Stomach (tissue), 4 donors: Measurements from ENCODE around the gene ZBTB2.

Experiments used
- CTCF ChIP-seq, 7 experiments: fragments of 450-650 bp in 4 of 7; fragments of 200-600 bp in 3 of 7; sonication (generic) in 3 of 7; IDR thresholded peaks; one replicate each; pipeline ENCODE4 v1.5.1; 2016 to 2019; ENCODE audit warnings: antibody characterized with exemption in 7 of 7, control low read depth in 2 of 7, mild to moderate bottlenecking in 1 of 7
- POLR2A ChIP-seq, 4 donors: fragments of 450-650 bp; IDR thresholded peaks; one replicate each; pipeline ENCODE4 v1.6.1; 2016; ENCODE audit warnings: antibody characterized with exemption in 4 of 4, control low read depth in 2 of 4, mild to moderate bottlenecking in 1 of 4, moderate library complexity in 1 of 4

DNA sequence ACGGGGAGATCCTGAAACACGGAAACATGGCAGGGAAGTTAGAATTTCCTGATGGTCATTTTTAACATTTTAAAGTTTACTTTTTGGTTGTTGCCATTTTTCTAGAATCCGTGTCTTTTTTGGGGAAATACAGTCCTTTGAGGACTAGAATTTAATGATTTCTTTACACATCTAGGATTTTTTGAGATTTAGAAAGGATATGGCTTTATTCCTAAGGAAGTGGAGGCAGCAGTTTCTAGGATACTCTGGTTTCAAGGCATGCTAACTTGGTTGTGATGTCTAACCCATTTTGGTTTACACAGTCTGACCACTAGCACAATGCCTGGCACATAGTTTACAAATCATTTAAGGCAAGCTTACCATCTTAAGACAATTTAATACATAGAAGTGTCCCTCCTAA, 1.1 kb upstream of the ZBTB2 start:
- TF ChIP-seq CTCF (IDR thresholded peaks at IDR 0.05) (no peak), POLR2A (IDR thresholded peaks at IDR 0.05) (no peak)
